Measurements from ENCODE around the gene VTA1. TPM values are rescaled to one million over a fixed set of nuclear protein-coding genes. Genes with fewer than 3 reads are reported as not detected.

Gene VTA1
- total RNA-seq, 1 donor from 2014 or later: 65.3 TPM

- H3K4me1 ChIP-seq (ENCODE audit: insufficient read depth, low read length): no peaks in the 10 kb centered on the region
- Mint-ChIP-seq H3K27ac (ENCODE audit: unreplicated experiment) (no peak overlapping the region), H3K4me1 (ENCODE audit: low read depth, unreplicated experiment) (no peaks in the 10 kb centered on the region), H3K27me3 (ENCODE audit: low read depth, unreplicated experiment) (no peaks in the 10 kb centered on the region), H3K9me3 (ENCODE audit: unreplicated experiment) (peaks cover 3% of the 10 kb centered on the region), H3K4me3 (ENCODE audit: unreplicated experiment) (no peak overlapping the region), H3K36me3 (ENCODE audit: low read depth, unreplicated experiment) (peaks cover 21% of the 10 kb centered on the region)
- DNase-seq (ENCODE audit: low read depth) (no peak), FAIRE-seq (no peak)
- peaks cover 18% of the 10 kb centered on the region for H3K36me3 ChIP-seq (ENCODE audit: insufficient read depth, low read length)
- H3K4me3 ChIP-seq (ENCODE audit: insufficient read depth, low read depth, low read length): no peak overlapping the region
- H4K20me1 ChIP-seq (ENCODE audit: insufficient read depth, low read length): no peaks in the 10 kb centered on the region
- H3K27me3 ChIP-seq (ENCODE audit: insufficient read depth, low read length): no peaks in the 10 kb centered on the region
- no peaks in the 10 kb centered on the region for H3K79me2 ChIP-seq (ENCODE audit: insufficient read depth, low read length)
- H3K4me2 ChIP-seq (ENCODE audit: low read length): no peak overlapping the region
- H3K27ac ChIP-seq (ENCODE audit: low read depth, low read length): no peak overlapping the region
- H3K9me3 ChIP-seq (ENCODE audit: insufficient read depth, low read depth, low read length): no peaks in the 10 kb centered on the region
- H2AFZ ChIP-seq (ENCODE audit: low read depth, low read length): no peak overlapping the region
- no peak overlapping the region for H3K9ac ChIP-seq (ENCODE audit: low read length)
- TF ChIP-seq EZH2 (IDR thresholded peaks at IDR 0.05; ENCODE audit: insufficient read depth, low read length) (no peak), CTCF (IDR thresholded peaks at IDR 0.05; ENCODE audit: insufficient read depth, low read depth, low read length) (no peak)
These were observed 31.1 kb downstream of the VTA1 start for GRCh38 chr6:142178129-142178528.

- Histone ChIP-seq H3K27me3 (ENCODE audit: insufficient read depth, low read length) (no peaks in the 10 kb centered on the region), H3K9ac (ENCODE audit: low read length) (no peak overlapping the region), H2AFZ (ENCODE audit: low read depth, low read length) (no peak overlapping the region), H4K20me1 (ENCODE audit: insufficient read depth, low read length) (no peaks in the 10 kb centered on the region), H3K4me2 (ENCODE audit: low read length) (no peak overlapping the region), H3K27ac (ENCODE audit: low read depth, low read length) (no peak overlapping the region), H3K4me1 (ENCODE audit: insufficient read depth, low read length) (no peaks in the 10 kb centered on the region), H3K36me3 (ENCODE audit: insufficient read depth, low read length) (peaks cover 10% of the 10 kb centered on the region), H3K4me3 (ENCODE audit: insufficient read depth, low read depth, low read length) (no peak overlapping the region), H3K9me3 (ENCODE audit: insufficient read depth, low read depth, low read length) (no peaks in the 10 kb centered on the region), H3K79me2 (ENCODE audit: insufficient read depth, low read length) (no peaks in the 10 kb centered on the region)
- no peak overlapping the region for H3K4me3 Mint-ChIP-seq (ENCODE audit: unreplicated experiment)
- FAIRE-seq (no peak), DNase-seq (ENCODE audit: low read depth) (no peak)
- TF ChIP-seq EZH2 (IDR thresholded peaks at IDR 0.05; ENCODE audit: insufficient read depth, low read length) (no peak), CTCF (IDR thresholded peaks at IDR 0.05; ENCODE audit: insufficient read depth, low read depth, low read length) (no peak)
- H3K27me3 Mint-ChIP-seq (ENCODE audit: low read depth, unreplicated experiment): no peaks in the 10 kb centered on the region
- peaks cover 3% of the 10 kb centered on the region for H3K9me3 Mint-ChIP-seq (ENCODE audit: unreplicated experiment)
- H3K27ac Mint-ChIP-seq (ENCODE audit: unreplicated experiment): no peak overlapping the region
- peaks cover 6% of the 10 kb centered on the region for H3K4me1 Mint-ChIP-seq (ENCODE audit: low read depth, unreplicated experiment)
- peaks cover 12% of the 10 kb centered on the region for H3K36me3 Mint-ChIP-seq (ENCODE audit: low read depth, unreplicated experiment)
These were observed 34.9 kb downstream of the VTA1 start for GRCh38 chr6:142182004-142182403.

- no peaks in the 10 kb centered on the region for H3K9me3 ChIP-seq (ENCODE audit: insufficient read depth, low read depth, low read length)
- no peak overlapping the region for H3K9ac ChIP-seq (ENCODE audit: low read length)
- H3K4me1 Mint-ChIP-seq (ENCODE audit: low read depth, unreplicated experiment): peaks cover 12% of the 10 kb centered on the region
- H3K36me3 Mint-ChIP-seq (ENCODE audit: low read depth, unreplicated experiment): no peaks in the 10 kb centered on the region
- no peak overlapping the region for H3K27ac ChIP-seq (ENCODE audit: low read depth, low read length)
- H4K20me1 ChIP-seq (ENCODE audit: insufficient read depth, low read length): no peaks in the 10 kb centered on the region
- no peak overlapping the region for H3K4me2 ChIP-seq (ENCODE audit: low read length)
- no peaks in the 10 kb centered on the region for H3K79me2 ChIP-seq (ENCODE audit: insufficient read depth, low read length)
- H3K9me3 Mint-ChIP-seq (ENCODE audit: unreplicated experiment): no peaks in the 10 kb centered on the region
- no peaks in the 10 kb centered on the region for H3K27me3 ChIP-seq (ENCODE audit: insufficient read depth, low read length)
- no peak for DNase-seq (ENCODE audit: low read depth)
- TF ChIP-seq EZH2 (IDR thresholded peaks at IDR 0.05; ENCODE audit: insufficient read depth, low read length) (no peak), CTCF (IDR thresholded peaks at IDR 0.05; ENCODE audit: insufficient read depth, low read depth, low read length) (no peak)
- H3K4me3 ChIP-seq (ENCODE audit: insufficient read depth, low read depth, low read length): no peak overlapping the region
- no peak overlapping the region for H2AFZ ChIP-seq (ENCODE audit: low read depth, low read length)
- no peaks in the 10 kb centered on the region for H3K4me1 ChIP-seq (ENCODE audit: insufficient read depth, low read length)
- no peak overlapping the region for H3K27ac Mint-ChIP-seq (ENCODE audit: unreplicated experiment)
- H3K27me3 Mint-ChIP-seq (ENCODE audit: low read depth, unreplicated experiment): no peaks in the 10 kb centered on the region
- no peak overlapping the region for H3K4me3 Mint-ChIP-seq (ENCODE audit: unreplicated experiment)
- peaks cover 5% of the 10 kb centered on the region for H3K36me3 ChIP-seq (ENCODE audit: insufficient read depth, low read length)
- FAIRE-seq: no peak
These were observed 36.3 kb downstream of the VTA1 start for GRCh38 chr6:142183351-142183750.
